ENCODE measurements around the gene SLC4A1.

SLC4A1 gene

GRCh38 chr17:44220213-44221083 lies 47.5 kb downstream of the SLC4A1 start:
- DNase-seq (ENCODE audit: low spot score) = peak; percentile 54

- DNase-seq (ENCODE audit: low spot score) = peak; percentile 65
Observed at GRCh38 chr17:44219616-44220212, 48.2 kb downstream of the SLC4A1 start, which contains the start of gene UBTF. UBTF (minus strand) TSS chr17:44219675; CDS start chr17:44218229, 1,446 bp downstream.

- peak; percentile 71 for DNase-seq (ENCODE audit: low spot score)
Observed at GRCh38 chr17:44219108-44219615, 48.8 kb downstream of the SLC4A1 start.

- DNase-seq (ENCODE audit: low spot score) = peak; percentile 86
Observed at GRCh38 chr17:44218344-44219107, 49.4 kb downstream of the SLC4A1 start.

GRCh38 chr17:44217738-44218343 lies 50.1 kb downstream of the SLC4A1 start:
- DNase-seq (ENCODE audit: low spot score) = no peak

GRCh38 chr17:44216694-44217093 lies 51.2 kb downstream of the SLC4A1 start:
- DNase-seq (ENCODE audit: low spot score) = no peak

- no peak for DNase-seq (ENCODE audit: low spot score)
Observed at GRCh38 chr17:44216173-44216572, 51.8 kb downstream of the SLC4A1 start.

- no peak for DNase-seq (ENCODE audit: low spot score)
Observed at GRCh38 chr17:44214896-44215295, 53.0 kb downstream of the SLC4A1 start.

GRCh38 chr17:44214230-44214494 lies 53.8 kb downstream of the SLC4A1 start:
- no peak for DNase-seq (ENCODE audit: low spot score)

GRCh38 chr17:44213403-44214229 lies 54.3 kb downstream of the SLC4A1 start:
- no peak for DNase-seq (ENCODE audit: low spot score)

GRCh38 chr17:44212507-44213402 lies 55.2 kb downstream of the SLC4A1 start:
- no peak for DNase-seq (ENCODE audit: low spot score)

GRCh38 chr17:44211281-44212265 lies 56.4 kb downstream of the SLC4A1 start:
- no peak for DNase-seq (ENCODE audit: low spot score)

- peak; percentile 97 for DNase-seq (ENCODE audit: low spot score)
Observed at GRCh38 chr17:44210342-44211192, 57.4 kb downstream of the SLC4A1 start.

GRCh38 chr17:44209786-44210341 lies 58.1 kb downstream of the SLC4A1 start:
- DNase-seq (ENCODE audit: low spot score) = no peak

GRCh38 chr17:44207743-44208142 lies 60.2 kb downstream of the SLC4A1 start:
- no peak for DNase-seq (ENCODE audit: low spot score)

GRCh38 chr17:44207319-44207718 lies 60.6 kb downstream of the SLC4A1 start:
- no peak for DNase-seq (ENCODE audit: low spot score)

GRCh38 chr17:44206825-44207155 lies 61.1 kb downstream of the SLC4A1 start:
- no peak for DNase-seq (ENCODE audit: low spot score)
